Ovary (tissue), 3 donors: ENCODE data around the gene TRANK1.

Source experiments
- POLR2A ChIP-seq: fragments of 450-650 bp; IDR thresholded peaks from one replicate; pipeline ENCODE4 v1.6.1; 2017; ENCODE audit warnings: antibody characterized with exemption, mild to moderate bottlenecking, moderate library complexity
- TF ChIP-seq, protein P1 (sequence below), 3 donors: fragments of 450-650 bp in 2 of 3; fragments of 200-600 bp in 1 of 3; IDR thresholded peaks; one replicate each; pipeline versions ENCODE4 v1.5.1 to v1.8.0; 2016 to 2022; ENCODE audit warnings: antibody characterized with exemption in 3 of 3, mild to moderate bottlenecking in 1 of 3
- donor health status: DM: no; HTN: no; CAD: no.

- TF ChIP-seq, protein P1, sequence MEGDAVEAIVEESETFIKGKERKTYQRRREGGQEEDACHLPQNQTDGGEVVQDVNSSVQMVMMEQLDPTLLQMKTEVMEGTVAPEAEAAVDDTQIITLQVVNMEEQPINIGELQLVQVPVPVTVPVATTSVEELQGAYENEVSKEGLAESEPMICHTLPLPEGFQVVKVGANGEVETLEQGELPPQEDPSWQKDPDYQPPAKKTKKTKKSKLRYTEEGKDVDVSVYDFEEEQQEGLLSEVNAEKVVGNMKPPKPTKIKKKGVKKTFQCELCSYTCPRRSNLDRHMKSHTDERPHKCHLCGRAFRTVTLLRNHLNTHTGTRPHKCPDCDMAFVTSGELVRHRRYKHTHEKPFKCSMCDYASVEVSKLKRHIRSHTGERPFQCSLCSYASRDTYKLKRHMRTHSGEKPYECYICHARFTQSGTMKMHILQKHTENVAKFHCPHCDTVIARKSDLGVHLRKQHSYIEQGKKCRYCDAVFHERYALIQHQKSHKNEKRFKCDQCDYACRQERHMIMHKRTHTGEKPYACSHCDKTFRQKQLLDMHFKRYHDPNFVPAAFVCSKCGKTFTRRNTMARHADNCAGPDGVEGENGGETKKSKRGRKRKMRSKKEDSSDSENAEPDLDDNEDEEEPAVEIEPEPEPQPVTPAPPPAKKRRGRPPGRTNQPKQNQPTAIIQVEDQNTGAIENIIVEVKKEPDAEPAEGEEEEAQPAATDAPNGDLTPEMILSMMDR (IDR thresholded peaks at IDR 0.05): no peak
- no peak for TF ChIP-seq POLR2A
These were observed 20.7 kb downstream of the TRANK1 start for GRCh38 chr3:36923981-36924743.
